Activated naive CD4-positive, alpha-beta T cell treated with anti-CD3 and anti-CD28 coated beads, Interleukin-2, amount 10 ng/mL, durations not matched to agents 5 hours and 36 hours (primary cell): ENCODE measurements around the gene TAS2R1. TPM values are rescaled to one million over a fixed set of nuclear protein-coding genes. Genes with fewer than 3 reads are reported as not detected.

Source experiments
- total RNA-seq, 2 experiments: library from RNA; stranded (reverse); gene quantifications; one replicate each; pipeline ENCODE4 v1.2.3, GENCODE V29; 2021

The TAS2R1 gene, protein sequence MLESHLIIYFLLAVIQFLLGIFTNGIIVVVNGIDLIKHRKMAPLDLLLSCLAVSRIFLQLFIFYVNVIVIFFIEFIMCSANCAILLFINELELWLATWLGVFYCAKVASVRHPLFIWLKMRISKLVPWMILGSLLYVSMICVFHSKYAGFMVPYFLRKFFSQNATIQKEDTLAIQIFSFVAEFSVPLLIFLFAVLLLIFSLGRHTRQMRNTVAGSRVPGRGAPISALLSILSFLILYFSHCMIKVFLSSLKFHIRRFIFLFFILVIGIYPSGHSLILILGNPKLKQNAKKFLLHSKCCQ
- not detected for total RNA-seq

DNA sequence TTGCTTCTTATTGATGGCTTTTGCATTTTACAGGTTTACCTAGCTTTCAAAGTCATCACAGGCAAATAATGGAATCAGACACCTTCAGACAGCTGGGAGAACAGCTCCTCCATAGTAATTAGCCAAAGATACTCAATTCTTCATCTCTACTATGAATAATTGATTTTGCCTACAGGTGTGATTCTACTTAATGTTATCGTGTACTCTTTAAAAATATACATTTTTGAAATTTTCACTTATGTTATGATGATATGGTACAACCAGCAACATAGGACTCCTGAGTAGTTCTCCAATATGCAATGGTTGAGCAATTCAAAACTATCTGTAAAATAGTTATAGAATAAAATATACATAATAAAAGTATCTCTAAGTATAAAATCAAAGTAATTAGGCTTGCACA, at the start of gene TAS2R1:
Gene TAS2R1, minus strand, starts transcription at position 101 of the 400 bp plus-strand sequence. CDS start 319 bp downstream, outside the sequence.

Other genes with a start within 250 kb of the TAS2R1 start
- gene SEMA5A, start 84.3 kb downstream of the TAS2R1 start, total RNA-seq = under 1 TPM; 0.08 to 0.10 TPM